ENCODE data around the gene ARHGAP27. TPM values are rescaled to one million over a fixed set of nuclear protein-coding genes. Genes with fewer than 3 reads are reported as not detected.
A peak's percentile ranks its signal among the peaks of the same experiment; 100 is the strongest.

ARHGAP27 gene
- total and polyA plus RNA-seq, 2 of the 13 experiments (the other 11 are each of a cell fraction or from before 2014, with no cell fraction given) = 15.5 to 18.9 TPM

GRCh38 chr17:45371414-45372324 is 61.0 kb downstream of the ARHGAP27 start (continued):
- TF ChIP-seq TIGD3 (CRISPR knock-in tag; IDR thresholded peaks at IDR 0.05; ENCODE audit: borderline replicate concordance) = no peak
- TF ChIP-seq ATF2 (CRISPR knock-in tag; IDR thresholded peaks at IDR 0.05) = no peak; the same call in 1 of the 2 replicates
- peak; percentile 80 for TF ChIP-seq ZNF574 (CRISPR knock-in tag; IDR thresholded peaks at IDR 0.05)
- no peak for TF ChIP-seq TRIM22 (IDR thresholded peaks at IDR 0.05)
- TF ChIP-seq ZNF607 (CRISPR knock-in tag; IDR thresholded peaks at IDR 0.05; ENCODE audit: borderline replicate concordance) = peak; percentile 61; the same call in 1 of the 2 replicates
- peak; percentile 50 for TF ChIP-seq ZNF263 (CRISPR knock-in tag; IDR thresholded peaks at IDR 0.05)
- no peak for TF ChIP-seq NFIB (CRISPR knock-in tag; IDR thresholded peaks at IDR 0.05; ENCODE audit: borderline replicate concordance)
- no peak for TF ChIP-seq PTBP1 (IDR thresholded peaks at IDR 0.05; ENCODE audit: low read depth, low read length, poor library complexity, severe bottlenecking)
- peak; percentile 87; the same call in 1 of the 2 replicates for TF ChIP-seq ZNF512B (CRISPR knock-in tag; IDR thresholded peaks at IDR 0.05; ENCODE audit: borderline replicate concordance)
- TF ChIP-seq FOXP4 (CRISPR knock-in tag; IDR thresholded peaks at IDR 0.05) = no peak; the same call in 1 of the 2 replicates
- no peak for TF ChIP-seq STAT6 (CRISPR knock-in tag; IDR thresholded peaks at IDR 0.05; ENCODE audit: borderline replicate concordance)

All from HepG2 (cell line).